GM10266 (cell line): Measurements from ENCODE around the gene SLC34A1.
A peak's percentile ranks its signal among the peaks of the same experiment; 100 is the strongest.

Experiments
- DNase-seq: peaks from one replicate; pipeline ENCODE4 v3.0.0; 2012; ENCODE audit errors: extremely low spot score
- TF ChIP-seq, protein P1 (sequence below): IDR thresholded peaks from 2 replicates; pipeline ENCODE4 v1.5.1; 2012; ENCODE audit warnings: mild to moderate bottlenecking, low read depth; ENCODE audit not compliant: control insufficient read depth, insufficient read depth; ENCODE audit errors: missing control alignments

The SLC34A1 gene

DNA sequence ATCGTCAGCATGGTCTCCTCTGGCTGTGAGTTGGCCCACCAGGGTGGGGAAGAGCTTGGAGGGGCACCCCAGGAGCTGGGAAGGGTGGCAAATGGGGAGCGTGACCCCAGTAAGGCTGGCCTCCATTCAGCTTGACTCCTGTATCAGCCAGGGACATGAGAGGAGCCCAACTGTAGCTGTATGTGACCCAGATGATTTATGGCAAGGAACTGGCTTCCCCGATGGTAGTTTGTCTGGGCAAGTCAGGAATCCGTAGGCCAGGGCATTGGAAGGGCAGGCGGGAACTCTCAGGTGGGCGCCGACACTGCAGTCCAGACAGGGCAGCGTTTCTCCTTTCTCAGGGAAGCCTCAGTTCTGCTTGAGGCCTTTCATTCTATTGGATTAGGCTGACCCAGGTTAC lies 2.3 kb downstream of the SLC34A1 start:
- no peak for DNase-seq
- TF ChIP-seq, protein P1, sequence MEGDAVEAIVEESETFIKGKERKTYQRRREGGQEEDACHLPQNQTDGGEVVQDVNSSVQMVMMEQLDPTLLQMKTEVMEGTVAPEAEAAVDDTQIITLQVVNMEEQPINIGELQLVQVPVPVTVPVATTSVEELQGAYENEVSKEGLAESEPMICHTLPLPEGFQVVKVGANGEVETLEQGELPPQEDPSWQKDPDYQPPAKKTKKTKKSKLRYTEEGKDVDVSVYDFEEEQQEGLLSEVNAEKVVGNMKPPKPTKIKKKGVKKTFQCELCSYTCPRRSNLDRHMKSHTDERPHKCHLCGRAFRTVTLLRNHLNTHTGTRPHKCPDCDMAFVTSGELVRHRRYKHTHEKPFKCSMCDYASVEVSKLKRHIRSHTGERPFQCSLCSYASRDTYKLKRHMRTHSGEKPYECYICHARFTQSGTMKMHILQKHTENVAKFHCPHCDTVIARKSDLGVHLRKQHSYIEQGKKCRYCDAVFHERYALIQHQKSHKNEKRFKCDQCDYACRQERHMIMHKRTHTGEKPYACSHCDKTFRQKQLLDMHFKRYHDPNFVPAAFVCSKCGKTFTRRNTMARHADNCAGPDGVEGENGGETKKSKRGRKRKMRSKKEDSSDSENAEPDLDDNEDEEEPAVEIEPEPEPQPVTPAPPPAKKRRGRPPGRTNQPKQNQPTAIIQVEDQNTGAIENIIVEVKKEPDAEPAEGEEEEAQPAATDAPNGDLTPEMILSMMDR, result no peak

DNA sequence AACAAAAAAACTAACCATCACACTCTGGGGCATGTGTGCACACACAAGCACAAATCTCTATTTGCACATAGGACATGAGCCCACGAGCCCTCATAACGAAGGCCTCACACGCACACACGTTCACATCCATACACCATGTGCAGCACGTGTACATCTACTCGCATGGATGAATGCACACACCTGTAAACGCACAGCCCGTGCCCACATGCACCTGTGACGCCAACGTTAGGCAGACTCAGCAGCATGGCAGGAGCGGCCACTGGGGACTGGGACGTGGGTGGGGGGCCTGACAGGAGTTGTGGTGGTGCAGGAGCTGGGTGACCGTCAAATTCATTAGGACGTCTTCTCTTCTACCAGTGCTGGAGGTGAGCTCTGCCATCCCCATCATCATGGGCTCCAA lies 3.2 kb downstream of the SLC34A1 start:
- DNase-seq, result no peak
- TF ChIP-seq, protein P1, result no peak

DNA sequence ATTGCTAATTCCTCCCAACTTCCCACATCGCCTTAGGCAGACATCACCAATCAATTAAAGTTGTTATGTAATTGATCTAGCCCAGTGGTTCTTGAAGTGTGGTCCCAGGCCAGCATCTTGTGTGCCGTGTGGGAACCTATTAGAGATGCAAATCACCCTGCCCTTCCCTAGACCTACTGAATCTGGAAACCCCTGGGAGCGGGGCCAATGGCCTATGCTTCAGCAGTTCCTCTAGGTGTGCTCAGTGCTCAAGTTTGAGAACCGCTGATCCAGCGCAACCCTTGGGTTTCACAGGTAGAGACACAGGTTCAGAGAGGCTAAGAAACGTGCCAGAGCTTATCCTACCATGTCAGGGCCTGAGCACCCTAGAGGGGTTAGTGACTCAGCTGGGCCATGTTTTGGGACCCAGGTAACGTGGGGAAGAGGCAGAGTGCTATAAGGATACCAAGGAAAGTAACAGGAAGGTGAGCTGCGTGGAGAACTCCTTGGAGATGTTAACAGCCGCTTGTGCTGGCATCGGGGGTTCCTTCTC lies 4.4 kb downstream of the SLC34A1 start:
- DNase-seq, result no peak
- TF ChIP-seq, protein P1, result no peak

DNA sequence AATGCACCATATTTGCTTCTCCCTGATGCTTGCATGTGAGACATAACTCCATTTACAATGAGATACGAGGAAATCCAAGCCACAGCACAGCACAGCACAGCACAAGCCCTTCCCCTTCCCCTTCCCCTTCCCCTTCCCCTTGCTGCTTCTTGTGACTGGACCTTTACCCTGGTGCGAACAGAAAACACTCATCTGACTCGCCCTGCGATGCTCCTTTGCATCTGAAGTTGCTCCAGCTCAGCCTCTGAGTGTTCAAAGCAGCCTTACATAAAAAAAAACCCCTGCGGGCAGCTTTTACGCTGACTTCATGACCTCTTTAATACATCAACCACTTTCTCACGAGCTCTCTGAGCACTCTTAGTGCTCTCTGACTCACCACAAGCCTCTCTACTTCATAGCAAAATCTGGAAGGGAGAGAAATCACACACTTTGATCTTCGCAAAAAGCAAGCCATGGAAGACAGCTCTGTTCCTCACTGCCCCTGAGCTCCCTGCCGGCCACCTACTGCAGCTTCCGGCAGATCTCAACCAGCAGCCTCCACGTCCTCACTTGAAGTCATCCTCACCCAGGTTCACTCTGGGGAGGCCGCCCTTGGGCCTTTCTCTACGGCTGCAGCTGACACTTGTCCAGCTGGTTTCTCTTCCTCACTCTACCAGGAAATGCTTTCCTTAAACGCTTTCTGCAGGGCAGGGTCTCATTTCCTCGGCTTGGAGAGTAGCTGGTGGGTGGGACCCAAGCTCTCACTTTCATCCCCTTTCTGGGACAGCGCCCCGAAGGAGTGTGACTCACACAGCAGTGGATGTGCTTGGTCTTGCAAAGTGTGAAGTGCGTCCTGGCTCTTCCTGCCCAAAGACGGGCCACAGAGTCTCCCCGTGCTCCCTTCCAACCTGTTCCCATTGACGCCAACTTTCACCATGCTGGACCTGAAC lies 5.3 kb downstream of the SLC34A1 start:
- TF ChIP-seq, protein P1, result no peak

DNA sequence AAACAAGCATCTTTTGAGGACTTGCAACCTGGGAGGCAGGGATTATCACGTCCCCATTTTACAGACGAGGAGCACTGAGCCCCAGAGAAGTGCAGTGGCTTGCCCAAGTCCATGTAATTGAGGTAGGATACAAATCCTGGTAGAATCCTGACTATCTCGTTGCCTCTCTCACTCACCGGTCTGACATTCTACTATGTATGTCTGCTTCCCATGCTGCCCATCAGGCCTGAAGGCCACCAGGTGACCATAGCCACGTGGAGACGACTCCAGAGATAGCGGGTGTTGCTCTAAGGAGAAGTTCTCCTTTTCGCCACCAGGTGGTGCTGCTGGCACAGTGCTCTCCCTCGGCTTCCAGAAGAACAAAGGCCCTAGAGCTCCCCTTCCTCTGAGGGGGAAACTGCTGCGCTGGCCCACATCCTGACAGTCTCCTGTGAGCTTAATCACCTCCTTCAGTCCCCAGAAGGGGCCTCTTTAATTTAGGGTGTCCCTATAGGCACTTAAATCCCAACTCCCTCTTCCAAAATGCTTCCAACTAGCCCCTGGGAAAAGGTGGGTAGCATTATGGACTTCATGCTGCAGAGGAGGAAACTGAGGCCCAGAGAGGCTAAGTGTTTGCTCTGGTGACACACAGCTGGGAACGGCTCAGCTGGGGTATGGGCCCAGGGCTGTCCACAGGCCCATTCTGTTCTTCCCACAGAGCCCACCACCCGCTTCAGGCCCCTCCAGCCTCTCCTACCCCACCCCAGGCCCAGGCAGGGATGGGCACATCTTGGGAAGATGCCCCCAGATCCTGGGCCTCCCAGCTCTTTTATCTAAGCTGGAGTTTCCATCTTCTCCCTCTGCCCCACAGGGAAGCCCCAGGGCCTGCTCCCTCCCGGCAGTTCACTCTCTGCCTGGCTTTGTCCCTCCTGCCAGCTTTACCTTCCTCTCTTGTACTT lies 6.4 kb downstream of the SLC34A1 start:
- peak; percentile 93 for DNase-seq

More for the DNA sequence above, 5.3 kb downstream of the SLC34A1 start:
- DNase-seq, result no peak

DNA sequence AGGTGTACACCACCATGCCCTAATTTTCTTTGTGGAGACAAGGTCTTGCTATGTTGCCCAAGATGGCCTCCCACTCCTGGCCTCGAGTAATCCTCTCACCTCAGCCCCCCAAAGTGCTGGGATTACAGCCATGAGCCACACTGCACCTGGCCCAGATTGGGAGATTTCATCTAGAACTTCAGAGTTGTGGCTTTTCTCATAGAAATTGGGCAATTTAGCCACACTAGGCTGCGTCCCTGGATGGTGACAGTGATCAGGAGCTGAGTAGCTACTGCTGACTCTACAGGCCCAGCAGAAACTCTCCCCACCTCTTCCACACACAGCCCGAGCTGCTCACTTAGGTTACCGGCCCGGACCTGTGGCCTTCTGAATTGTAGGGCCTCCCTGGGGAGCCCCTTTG lies 8.5 kb downstream of the SLC34A1 start:
- DNase-seq, result no peak
- TF ChIP-seq, protein P1, result no peak

More for the DNA sequence above, 6.4 kb downstream of the SLC34A1 start:
- TF ChIP-seq, protein P1, result peak; percentile 92
